Lower leg skin (tissue), 3 donors: Measurements from ENCODE around the gene RACK1.

Source experiments
- CTCF ChIP-seq, 3 donors: fragments of 450-650 bp; IDR thresholded peaks; one replicate each; pipeline ENCODE4 v1.5.1; 2016; ENCODE audit warnings: antibody characterized with exemption in 3 of 3, mild to moderate bottlenecking in 3 of 3, moderate library complexity in 2 of 3
- POLR2A ChIP-seq, 2 donors: fragments of 450-650 bp; IDR thresholded peaks; one replicate each; pipeline ENCODE4 v1.6.1; 2016 to 2017; ENCODE audit warnings: antibody characterized with exemption in 2 of 2, mild to moderate bottlenecking in 1 of 2, moderate library complexity in 1 of 2

DNA sequence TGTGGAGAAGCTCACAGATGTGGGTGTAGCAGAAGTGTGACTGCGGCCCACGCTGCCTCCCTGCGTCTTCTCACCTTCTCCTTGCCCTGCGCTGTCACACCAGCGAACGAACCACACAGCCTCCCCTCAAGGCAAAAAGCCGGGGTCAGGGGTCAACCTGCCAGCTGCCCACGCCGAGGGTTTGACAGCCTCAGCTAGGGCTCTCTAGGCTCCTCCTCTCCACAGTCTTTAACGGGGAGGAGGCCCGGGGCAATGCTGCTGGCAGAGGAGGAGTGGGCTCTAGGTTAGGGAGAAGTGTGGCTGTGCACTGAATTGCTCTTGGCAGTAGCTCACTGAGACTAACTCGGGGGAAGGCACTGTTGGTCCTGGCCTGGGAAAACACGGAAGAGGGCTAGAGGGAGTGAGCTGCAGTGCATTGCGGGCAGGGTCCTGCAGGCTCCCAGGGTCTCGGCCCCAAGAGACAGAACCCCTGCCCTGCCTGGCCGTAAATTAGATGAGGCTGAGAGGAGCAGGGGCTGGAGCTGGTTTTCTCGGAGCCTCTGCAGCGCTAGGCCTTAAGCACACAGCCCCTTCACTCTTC lies 21.5 kb upstream of the RACK1 start:
- no peak for TF ChIP-seq POLR2A (IDR thresholded peaks at IDR 0.05)
- no peak for TF ChIP-seq CTCF (IDR thresholded peaks at IDR 0.05)
